ENCODE results near the gene MAP3K8. TPM values are rescaled to one million over a fixed set of nuclear protein-coding genes. Genes with fewer than 3 reads are reported as not detected.
A peak's percentile ranks its signal among the peaks of the same experiment; 100 is the strongest.

The MAP3K8 gene
- total RNA-seq, 1 donor from 2014 or later: 16.7 TPM

DNA sequence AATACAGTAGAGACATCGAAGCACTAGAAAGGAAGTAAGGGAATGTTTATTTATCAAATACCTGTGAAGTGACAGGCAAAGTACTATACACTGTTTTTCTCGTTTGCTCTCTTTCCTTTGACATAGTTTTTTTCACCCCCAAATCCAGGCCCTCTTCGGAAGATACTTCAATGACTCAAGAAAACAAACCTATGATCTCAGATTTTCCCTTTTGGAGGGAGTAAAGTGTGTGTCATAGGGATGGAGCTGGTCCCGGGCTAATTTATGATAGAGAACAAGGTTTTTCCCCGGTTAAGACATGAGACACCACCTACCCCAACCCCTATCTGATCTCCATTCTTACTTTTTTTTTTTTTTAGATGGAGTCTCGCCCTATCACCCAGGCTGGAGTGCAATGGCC is 61.7 kb downstream of the MAP3K8 start:
- Histone ChIP-seq H3K36me3 (ENCODE audit: control insufficient read depth in 3 of 3, insufficient read depth in 3 of 3, low read length in 3 of 3) (no peaks in the 10 kb centered on the region), H3K4me3 (ENCODE audit: low read length in 3 of 3) (no peak overlapping the region), H3K4me1 (ENCODE audit: control insufficient read depth in 3 of 3, insufficient read depth in 3 of 3, low read length in 3 of 3) (peaks cover 0 to 7% (median 0%) of the 10 kb centered on the region in 3 donors), H3K9me3 (ENCODE audit: control insufficient read depth in 3 of 3, low read length in 3 of 3) (no peaks in the 10 kb centered on the region), H3K27me3 (ENCODE audit: control insufficient read depth in 3 of 3, insufficient read depth in 3 of 3, low read length in 3 of 3) (no peaks in the 10 kb centered on the region), H3K27ac (ENCODE audit: low read depth, low read length) (no peak overlapping the region), H3K9ac (ENCODE audit: low read depth in 1 of 3, low read length in 3 of 3) (no peak overlapping the region)

DNA sequence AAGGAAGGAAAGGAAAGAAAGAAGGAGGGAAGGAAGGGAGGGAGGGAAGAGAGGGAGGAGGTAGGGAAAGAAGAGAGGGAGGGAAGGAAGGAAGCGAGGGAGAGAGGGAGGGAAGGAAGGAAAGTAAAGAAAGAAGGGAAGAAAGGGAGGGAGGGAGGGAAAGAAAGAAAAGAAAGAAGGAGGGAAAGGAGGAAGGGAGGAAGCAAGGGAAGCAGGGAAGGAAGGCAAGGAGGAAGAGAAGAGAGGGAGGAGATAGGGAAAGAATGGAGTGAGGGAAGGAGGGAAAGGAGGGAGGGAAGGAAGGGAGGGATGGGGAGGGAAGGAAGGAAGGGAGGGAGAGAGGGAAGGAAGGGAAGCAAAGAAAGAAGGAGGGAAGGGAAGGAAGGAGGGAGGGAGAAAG is 65.8 kb downstream of the MAP3K8 start:
- Histone ChIP-seq H3K9ac (ENCODE audit: low read depth in 1 of 3, low read length in 3 of 3) (no peak overlapping the region), H3K36me3 (ENCODE audit: control insufficient read depth in 3 of 3, insufficient read depth in 3 of 3, low read length in 3 of 3) (no peaks in the 10 kb centered on the region), H3K4me3 (ENCODE audit: low read length in 3 of 3) (no peak overlapping the region), H3K4me1 (ENCODE audit: control insufficient read depth in 3 of 3, insufficient read depth in 3 of 3, low read length in 3 of 3) (no peaks in the 10 kb centered on the region), H3K9me3 (ENCODE audit: control insufficient read depth in 3 of 3, low read length in 3 of 3) (no peaks in the 10 kb centered on the region), H3K27ac (ENCODE audit: low read depth, low read length) (no peak overlapping the region), H3K27me3 (ENCODE audit: control insufficient read depth in 3 of 3, insufficient read depth in 3 of 3, low read length in 3 of 3) (no peaks in the 10 kb centered on the region)

GRCh38 chr10:30500534-30500933 is 66.5 kb downstream of the MAP3K8 start:
- Histone ChIP-seq H3K36me3 (ENCODE audit: control insufficient read depth in 3 of 3, insufficient read depth in 3 of 3, low read length in 3 of 3) (no peaks in the 10 kb centered on the region), H3K9me3 (ENCODE audit: control insufficient read depth in 3 of 3, low read length in 3 of 3) (no peaks in the 10 kb centered on the region), H3K27ac (ENCODE audit: low read depth, low read length) (no peak overlapping the region), H3K27me3 (ENCODE audit: control insufficient read depth in 3 of 3, insufficient read depth in 3 of 3, low read length in 3 of 3) (no peaks in the 10 kb centered on the region), H3K4me3 (ENCODE audit: low read length in 3 of 3) (no peak overlapping the region), H3K4me1 (ENCODE audit: control insufficient read depth in 3 of 3, insufficient read depth in 3 of 3, low read length in 3 of 3) (no peaks in the 10 kb centered on the region), H3K9ac (ENCODE audit: low read depth in 1 of 3, low read length in 3 of 3) (no peak overlapping the region)

DNA sequence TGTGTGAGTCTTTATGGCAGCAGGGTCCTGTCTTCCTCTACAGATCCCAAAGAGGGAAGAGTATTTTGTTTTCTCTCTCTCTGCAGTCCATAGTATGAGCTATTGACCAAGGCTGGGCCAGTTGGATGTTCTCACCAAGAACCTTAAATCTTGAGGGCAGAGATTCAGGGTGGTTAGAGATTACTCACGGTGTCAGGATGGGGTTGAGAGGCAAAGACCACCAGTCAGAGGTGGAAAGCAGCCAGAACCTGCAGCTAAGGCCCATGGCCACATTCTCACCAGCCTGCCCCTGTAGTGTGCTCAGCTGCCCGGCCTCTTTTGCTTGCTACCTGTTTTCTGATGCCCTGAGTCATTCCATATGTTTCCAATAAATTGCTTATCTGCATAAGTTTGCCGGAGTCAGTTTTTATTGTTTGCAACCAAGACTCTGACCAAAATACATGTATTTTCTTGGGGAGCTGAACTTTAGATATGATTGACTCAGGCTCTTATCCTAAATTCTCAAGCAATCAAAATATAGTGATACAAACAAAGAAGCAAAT is 67.0 kb downstream of the MAP3K8 start:
- H3K27ac ChIP-seq (ENCODE audit: low read depth, low read length): no peak overlapping the region
- H3K9ac ChIP-seq (ENCODE audit: low read depth in 1 of 3, low read length in 3 of 3): no peak overlapping the region
- H3K4me1 ChIP-seq (ENCODE audit: control insufficient read depth in 3 of 3, insufficient read depth in 3 of 3, low read length in 3 of 3): no peaks in the 10 kb centered on the region
- H3K36me3 ChIP-seq (ENCODE audit: control insufficient read depth in 3 of 3, insufficient read depth in 3 of 3, low read length in 3 of 3): no peaks in the 10 kb centered on the region
- no peak overlapping the region for H3K4me3 ChIP-seq (ENCODE audit: low read length in 3 of 3)
- H3K9me3 ChIP-seq (ENCODE audit: control insufficient read depth in 3 of 3, low read length in 3 of 3): no peaks in the 10 kb centered on the region
- no peaks in the 10 kb centered on the region for H3K27me3 ChIP-seq (ENCODE audit: control insufficient read depth in 3 of 3, insufficient read depth in 3 of 3, low read length in 3 of 3)

DNA sequence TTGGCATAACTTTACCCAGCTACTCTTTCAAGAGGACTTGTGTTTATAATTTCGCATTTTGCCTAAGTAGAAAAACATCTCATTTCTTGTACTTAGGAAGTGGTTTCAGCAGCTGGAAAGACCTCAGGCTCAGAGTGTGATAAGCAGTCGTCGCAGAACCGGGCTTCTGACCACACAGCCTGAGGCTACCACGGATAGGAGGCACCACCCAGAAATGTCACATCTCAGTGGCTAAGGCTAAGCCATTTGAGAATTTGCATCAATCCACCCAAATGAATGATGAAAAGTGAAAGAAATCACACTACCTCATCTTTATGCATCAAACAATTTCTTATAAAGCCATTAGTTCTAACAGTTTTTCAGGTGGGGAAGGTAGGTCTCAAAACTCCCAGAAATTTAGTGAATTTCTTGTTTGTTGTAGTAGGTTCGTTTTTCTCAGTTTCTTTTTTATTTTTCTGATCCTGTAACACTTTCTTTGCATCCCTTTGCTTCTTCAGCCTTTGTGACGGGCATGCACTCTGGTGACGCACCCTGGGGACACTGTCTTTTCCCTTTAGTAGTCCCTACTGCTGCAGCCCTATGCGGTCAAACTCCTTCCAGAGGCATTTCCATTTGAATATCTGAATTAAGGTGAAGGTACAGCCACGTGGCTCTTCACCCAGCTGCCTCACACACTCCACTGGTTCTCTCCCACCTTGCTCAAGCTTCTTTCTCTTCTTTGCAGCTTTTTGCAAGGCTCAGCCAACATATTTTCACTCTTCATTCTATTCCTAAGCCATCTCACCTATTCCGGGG is 68.5 kb downstream of the MAP3K8 start:
- Histone ChIP-seq H3K36me3 (ENCODE audit: control insufficient read depth in 3 of 3, insufficient read depth in 3 of 3, low read length in 3 of 3) (no peaks in the 10 kb centered on the region), H3K27me3 (ENCODE audit: control insufficient read depth in 3 of 3, insufficient read depth in 3 of 3, low read length in 3 of 3) (no peaks in the 10 kb centered on the region), H3K9me3 (ENCODE audit: control insufficient read depth in 3 of 3, low read length in 3 of 3) (no peaks in the 10 kb centered on the region), H3K4me1 (ENCODE audit: control insufficient read depth in 3 of 3, insufficient read depth in 3 of 3, low read length in 3 of 3) (no peaks in the 10 kb centered on the region), H3K9ac (ENCODE audit: low read depth in 1 of 3, low read length in 3 of 3) (no peak overlapping the region), H3K4me3 (ENCODE audit: low read length in 3 of 3) (no peak overlapping the region), H3K27ac (ENCODE audit: low read depth, low read length) (no peak overlapping the region)

DNA sequence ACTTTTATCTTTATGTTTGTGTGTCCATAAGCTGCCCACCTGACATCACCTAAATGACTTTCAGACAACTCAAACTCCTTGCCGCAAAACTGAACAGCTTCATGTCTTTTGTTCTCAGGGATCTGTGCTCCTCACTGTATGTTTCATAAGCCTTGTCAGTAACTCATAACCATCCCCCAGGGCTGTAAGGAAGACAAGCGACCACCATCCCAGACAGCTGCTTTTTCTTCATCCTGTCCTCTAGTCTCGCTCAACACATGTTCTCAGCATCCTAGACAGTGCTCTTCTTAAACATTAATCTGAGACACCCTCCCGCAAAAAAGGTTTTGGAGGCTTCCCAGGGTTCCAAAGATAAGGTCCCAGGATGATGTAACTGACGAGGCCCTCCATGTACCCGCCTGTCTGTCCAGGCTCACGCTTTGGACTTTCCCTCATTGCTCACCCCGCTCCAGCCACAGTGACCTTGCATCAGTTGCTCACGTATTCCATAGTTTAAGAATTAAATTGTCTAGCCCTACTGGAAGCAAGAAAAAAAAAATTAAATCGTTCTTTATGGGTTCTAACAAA is 69.8 kb downstream of the MAP3K8 start:
- Histone ChIP-seq H3K9me3 (ENCODE audit: control insufficient read depth in 3 of 3, low read length in 3 of 3) (no peaks in the 10 kb centered on the region), H3K4me1 (ENCODE audit: control insufficient read depth in 3 of 3, insufficient read depth in 3 of 3, low read length in 3 of 3) (no peaks in the 10 kb centered on the region), H3K36me3 (ENCODE audit: control insufficient read depth in 3 of 3, insufficient read depth in 3 of 3, low read length in 3 of 3) (no peaks in the 10 kb centered on the region), H3K4me3 (ENCODE audit: low read length in 3 of 3) (no peak overlapping the region), H3K27ac (ENCODE audit: low read depth, low read length) (no peak overlapping the region), H3K9ac (ENCODE audit: low read depth in 1 of 3, low read length in 3 of 3) (no peak overlapping the region), H3K27me3 (ENCODE audit: control insufficient read depth in 3 of 3, insufficient read depth in 3 of 3, low read length in 3 of 3) (no peaks in the 10 kb centered on the region)

GRCh38 chr10:30505543-30506298 is 71.7 kb downstream of the MAP3K8 start:
- H3K9ac ChIP-seq (ENCODE audit: low read depth in 1 of 3, low read length in 3 of 3): no peak overlapping the region
- H3K27ac ChIP-seq (ENCODE audit: low read depth, low read length): peak overlapping the region; percentile 31
- peaks cover 3 to 18% (median 10%) of the 10 kb centered on the region in 3 donors for H3K4me1 ChIP-seq (ENCODE audit: control insufficient read depth in 3 of 3, insufficient read depth in 3 of 3, low read length in 3 of 3)
- H3K27me3 ChIP-seq (ENCODE audit: control insufficient read depth in 3 of 3, insufficient read depth in 3 of 3, low read length in 3 of 3): no peaks in the 10 kb centered on the region
- no peak overlapping the region for H3K4me3 ChIP-seq (ENCODE audit: low read length in 3 of 3)
- no peaks in the 10 kb centered on the region for H3K36me3 ChIP-seq (ENCODE audit: control insufficient read depth in 3 of 3, insufficient read depth in 3 of 3, low read length in 3 of 3)
- no peaks in the 10 kb centered on the region for H3K9me3 ChIP-seq (ENCODE audit: control insufficient read depth in 3 of 3, low read length in 3 of 3)

GRCh38 chr10:30509508-30509907 is 75.5 kb downstream of the MAP3K8 start:
- Histone ChIP-seq H3K9ac (ENCODE audit: low read depth in 1 of 3, low read length in 3 of 3) (peak overlapping the region in 1 of 3 donors; percentile 4), H3K27ac (ENCODE audit: low read depth, low read length) (no peak overlapping the region), H3K9me3 (ENCODE audit: control insufficient read depth in 3 of 3, low read length in 3 of 3) (no peaks in the 10 kb centered on the region)

GRCh38 chr10:30510184-30510931 is 76.4 kb downstream of the MAP3K8 start:
- no peaks in the 10 kb centered on the region for H3K27me3 ChIP-seq (ENCODE audit: control insufficient read depth in 3 of 3, insufficient read depth in 3 of 3, low read length in 3 of 3)
- no peaks in the 10 kb centered on the region for H3K36me3 ChIP-seq (ENCODE audit: control insufficient read depth in 3 of 3, insufficient read depth in 3 of 3, low read length in 3 of 3)
- H3K4me1 ChIP-seq (ENCODE audit: control insufficient read depth in 3 of 3, insufficient read depth in 3 of 3, low read length in 3 of 3): peaks cover 6 to 20% (median 15%) of the 10 kb centered on the region in 3 donors
- H3K4me3 ChIP-seq (ENCODE audit: low read length in 3 of 3): peak overlapping the region in 1 of 3 donors; percentile 27
- no peak overlapping the region for H3K9ac ChIP-seq (ENCODE audit: low read depth in 1 of 3, low read length in 3 of 3)
- H3K27ac ChIP-seq (ENCODE audit: low read depth, low read length): peak overlapping the region; percentile 61
- H3K9me3 ChIP-seq (ENCODE audit: control insufficient read depth in 3 of 3, low read length in 3 of 3): no peaks in the 10 kb centered on the region

More at GRCh38 chr10:30509508-30509907, 75.5 kb downstream of the MAP3K8 start:
- Histone ChIP-seq H3K36me3 (ENCODE audit: control insufficient read depth in 3 of 3, insufficient read depth in 3 of 3, low read length in 3 of 3) (no peaks in the 10 kb centered on the region), H3K4me3 (ENCODE audit: low read length in 3 of 3) (no peak overlapping the region), H3K4me1 (ENCODE audit: control insufficient read depth in 3 of 3, insufficient read depth in 3 of 3, low read length in 3 of 3) (peaks cover 6 to 20% (median 15%) of the 10 kb centered on the region in 3 donors), H3K27me3 (ENCODE audit: control insufficient read depth in 3 of 3, insufficient read depth in 3 of 3, low read length in 3 of 3) (no peaks in the 10 kb centered on the region)

Measured in skeletal muscle tissue (tissue), 4 donors.